H1 (cell line): ENCODE data around the gene GZMM. TPM values are rescaled to one million over a fixed set of nuclear protein-coding genes. Genes with fewer than 3 reads are reported as not detected.

Source experiments
- CTCF ChIA-PET: fragments of 300-600 bp; sonication (Branson Sonifier 250); formaldehyde crosslinking; loops from one replicate; lab custom pipeline; 2021; ENCODE audit not compliant: partially characterized antibody; lab: Charles Lee
- POLR2A ChIA-PET: fragments of 300-600 bp; sonication (Branson Sonifier 250); formaldehyde crosslinking; loops from one replicate; lab custom pipeline; 2021; ENCODE audit warnings: inconsistent platforms; ENCODE audit not compliant: partially characterized antibody; lab: Charles Lee
- DNase-seq, 2 experiments: peaks; one replicate each; pipeline versions ENCODE4 v3.0.0 to v3.0.0-alpha.2; 2010 to 2022; ENCODE audit warnings: low spot score in 2 of 2, low read depth in 1 of 2, mixed read lengths in 1 of 2
- FAIRE-seq: peaks from 2 replicates; lab custom pipeline; 2011; peaks lifted over from hg19 to GRCh38; lab: Jason Lieb, UNC
- H2AFZ ChIP-seq: 2 replicates; pipeline ENCODE4 v1.8.1; 2012; ENCODE audit warnings: low read length, inconsistent platforms
- H2AK5ac ChIP-seq: 2 replicates; pipeline ENCODE4 v1.6.1; 2013; ENCODE audit warnings: low read depth, low read length
- H2BK120ac ChIP-seq: replicated peaks from 2 replicates; pipeline ENCODE3; 2013; ENCODE audit warnings: low read depth, low read length, inconsistent platforms
- H2BK12ac ChIP-seq: 2 replicates; pipeline ENCODE4 v1.6.1; 2013; ENCODE audit warnings: low read depth, low read length
- H2BK15ac ChIP-seq: 2 replicates; pipeline ENCODE4 v1.6.1; 2013; ENCODE audit warnings: low read length
- H2BK20ac ChIP-seq: 2 replicates; pipeline ENCODE4 v1.6.1; 2013; ENCODE audit warnings: low read length
- H2BK5ac ChIP-seq: 2 replicates; pipeline ENCODE4 v1.6.1; 2013; ENCODE audit warnings: low read depth, low read length
- H3K14ac ChIP-seq: 2 replicates; pipeline ENCODE4 v1.6.1; 2013; ENCODE audit warnings: inconsistent platforms; ENCODE audit not compliant: insufficient read length
- H3K18ac ChIP-seq: 2 replicates; pipeline ENCODE4 v1.6.1; 2013; ENCODE audit warnings: low read length; ENCODE audit errors: extremely low read depth
- H3K23ac ChIP-seq: 2 replicates; pipeline ENCODE4 v1.6.1; 2013; ENCODE audit warnings: inconsistent platforms; ENCODE audit not compliant: insufficient read length
- H3K23me2 ChIP-seq: 2 replicates; pipeline ENCODE4 v1.6.1; 2013; ENCODE audit warnings: low read depth, low read length
- H3K27ac ChIP-seq: 2 replicates; pipeline ENCODE4 v1.6.1; 2011; ENCODE audit warnings: low read depth, low read length, inconsistent platforms
- H3K27me3 ChIP-seq, 4 experiments: replicated peaks in 1 of 4; 1 replicate in 1 of 4; 2 replicates in 3 of 4; pipeline versions ENCODE4 v1.6.1 to v1.8.1; 2011 to 2013; ENCODE audit warnings: low read length in 3 of 4, mild to moderate bottlenecking in 3 of 4, inconsistent platforms in 2 of 4, mixed read lengths in 2 of 4, moderate library complexity in 1 of 4; ENCODE audit not compliant: control insufficient read depth in 3 of 4, insufficient read depth in 3 of 4; ENCODE audit errors: extremely low read depth in 1 of 4
- H3K36me3 ChIP-seq, 4 experiments: 2 replicates each; pipeline versions ENCODE4 v1.6.1 to v1.8.1; 2011 to 2013; ENCODE audit warnings: mild to moderate bottlenecking in 4 of 4, low read length in 3 of 4, moderate library complexity in 2 of 4, control low read depth in 1 of 4, inconsistent platforms in 1 of 4; ENCODE audit not compliant: insufficient read depth in 4 of 4, control insufficient read depth in 2 of 4
- H3K4ac ChIP-seq: replicated peaks from 2 replicates; pipeline ENCODE3; 2013; ENCODE audit warnings: low read length, low read depth, mixed read lengths, inconsistent platforms; ENCODE audit not compliant: insufficient read length
- H3K4me1 ChIP-seq, 4 experiments: replicated peaks in 1 of 4; 1 replicate in 1 of 4; 2 replicates in 3 of 4; pipeline versions ENCODE4 v1.6.1 to v1.8.1; 2011 to 2013; ENCODE audit warnings: low read length in 3 of 4, inconsistent platforms in 2 of 4, mixed read lengths in 1 of 4; ENCODE audit not compliant: insufficient read depth in 4 of 4, control insufficient read depth in 3 of 4
- H3K4me2 ChIP-seq, 2 experiments: 2 replicates each; pipeline versions ENCODE4 v1.6.1 to v1.8.1; 2011 to 2013; ENCODE audit warnings: low read depth in 2 of 2, low read length in 2 of 2, control low read depth in 1 of 2, inconsistent platforms in 1 of 2, mild to moderate bottlenecking in 1 of 2; ENCODE audit not compliant: insufficient read depth in 1 of 2
- H3K4me3 ChIP-seq, 4 experiments: fragments of 200-600, 300-600 bp in 1 of 4; sonication (generic), shearing (Covaris generic), sonication (Bioruptor Twin) in 1 of 4; 2 replicates each; pipeline versions ENCODE4 v1.5.1 to v1.8.1; 2011 to 2016; ENCODE audit warnings: low read length in 4 of 4, low read depth in 3 of 4, control low read depth in 2 of 4, inconsistent platforms in 2 of 4, mild to moderate bottlenecking in 2 of 4, mixed read lengths in 1 of 4, moderate library complexity in 1 of 4; ENCODE audit not compliant: insufficient read depth in 2 of 4; ENCODE audit errors: extremely low read depth in 1 of 4
- H3K56ac ChIP-seq: replicated peaks from 2 replicates; pipeline ENCODE3; 2013; ENCODE audit warnings: low read depth, mild to moderate bottlenecking, mixed read lengths, low read length, inconsistent platforms; ENCODE audit not compliant: insufficient read length
- H3K79me1 ChIP-seq: 2 replicates; pipeline ENCODE4 v1.6.1; 2013; ENCODE audit warnings: low read depth, low read length, control low read depth
- H3K79me2 ChIP-seq, 2 experiments: 2 replicates each; pipeline versions ENCODE4 v1.6.1 to v1.8.1; 2012 to 2013; ENCODE audit warnings: low read length in 2 of 2, mild to moderate bottlenecking in 2 of 2, inconsistent platforms in 1 of 2; ENCODE audit not compliant: insufficient read depth in 2 of 2, control insufficient read depth in 1 of 2
- H3K9ac ChIP-seq, 4 experiments: replicated peaks in 1 of 4; 1 replicate in 1 of 4; 2 replicates in 3 of 4; pipeline versions ENCODE4 v1.6.1 to v1.8.1; 2011 to 2013; ENCODE audit warnings: low read depth in 3 of 4, low read length in 3 of 4, control low read depth in 2 of 4, mild to moderate bottlenecking in 2 of 4, moderate library complexity in 2 of 4, inconsistent platforms in 1 of 4; ENCODE audit errors: extremely low read depth in 1 of 4
- H3K9me3 ChIP-seq, 2 experiments: 2 replicates each; pipeline versions ENCODE4 v1.6.1 to v1.8.1; 2012 to 2013; ENCODE audit warnings: mild to moderate bottlenecking in 2 of 2, moderate library complexity in 2 of 2, control low read depth in 1 of 2, inconsistent platforms in 1 of 2, low read depth in 1 of 2, low read length in 1 of 2, mixed read lengths in 1 of 2; ENCODE audit not compliant: insufficient read depth in 2 of 2
- H4K20me1 ChIP-seq, 2 experiments: replicated peaks in 1 of 2; 2 replicates each; pipeline versions ENCODE3 to v1.8.1; 2011 to 2013; ENCODE audit warnings: inconsistent platforms in 2 of 2, low read length in 2 of 2, mild to moderate bottlenecking in 1 of 2; ENCODE audit not compliant: insufficient read depth in 2 of 2, control insufficient read depth in 1 of 2
- H4K5ac ChIP-seq: 2 replicates; pipeline ENCODE4 v1.6.1; 2013; ENCODE audit warnings: low read length, low read depth, mixed read lengths, inconsistent platforms; ENCODE audit not compliant: insufficient read length
- H4K8ac ChIP-seq: 2 replicates; pipeline ENCODE4 v1.8.0; 2013; ENCODE audit warnings: mild to moderate bottlenecking, moderate library complexity, low read length, inconsistent platforms; ENCODE audit not compliant: insufficient read depth; ENCODE audit errors: extremely low read depth
- H4K91ac ChIP-seq: replicated peaks from 2 replicates; pipeline ENCODE3; 2013; ENCODE audit warnings: low read length, mixed read lengths, inconsistent platforms; ENCODE audit not compliant: insufficient read length
- EGR1 ChIP-seq: IDR thresholded peaks from 2 replicates; pipeline ENCODE4 v1.6.1; 2011; ENCODE audit warnings: low read depth, low read length, borderline replicate concordance
- EZH2 ChIP-seq: fragments of 200-600 bp; sonication (generic); IDR thresholded peaks from 2 replicates; pipeline ENCODE4 v1.7.1; 2012; ENCODE audit warnings: low read depth, mild to moderate bottlenecking, moderate library complexity, low read length, inconsistent platforms; ENCODE audit not compliant: severe bottlenecking
- KDM5A ChIP-seq: fragments of 200-600 bp; IDR thresholded peaks from 2 replicates; pipeline ENCODE4 v1.7.1; 2012; ENCODE audit warnings: mild to moderate bottlenecking, low read length, inconsistent platforms, mixed read lengths
- POLR2A ChIP-seq, 2 experiments: IDR thresholded peaks; 1 replicate in 1 of 2; 2 replicates in 1 of 2; pipeline ENCODE4 v1.6.1; 2011; ENCODE audit warnings: low read depth in 2 of 2, low read length in 2 of 2, mild to moderate bottlenecking in 2 of 2; ENCODE audit errors: control extremely low read depth in 1 of 2
- POU5F1 ChIP-seq: IDR thresholded peaks from 2 replicates; pipeline ENCODE4 v1.6.1; 2011; ENCODE audit warnings: low read depth, mild to moderate bottlenecking, low read length, moderate library complexity
- RFX5 ChIP-seq: IDR thresholded peaks from 2 replicates; pipeline ENCODE4 v1.6.1; 2011; ENCODE audit warnings: low read depth, low read length, improper control_type of control experiment, borderline replicate concordance
- RXRA ChIP-seq: IDR thresholded peaks from 2 replicates; pipeline ENCODE4 v1.6.1; 2011; ENCODE audit warnings: low read depth, mild to moderate bottlenecking, low read length, moderate library complexity; ENCODE audit not compliant: insufficient read depth
- SP1 ChIP-seq: IDR thresholded peaks from 2 replicates; pipeline ENCODE4 v1.6.1; 2011; ENCODE audit warnings: low read depth, low read length
- SRF ChIP-seq: IDR thresholded peaks from 2 replicates; pipeline ENCODE4 v1.6.1; 2011; ENCODE audit warnings: mild to moderate bottlenecking, low read depth, low read length, moderate library complexity
- WGBS, 2 experiments: shearing (Covaris generic) in 1 of 2; methylation state at CpG; one replicate each; pipeline versions ENCODE4 v1.1.6 to v1.1.7; 2013 to 2015; ENCODE audit warnings: low lambda C conversion rate in 2 of 2, mixed read lengths in 2 of 2, inconsistent platforms in 1 of 2, low coverage in 1 of 2, missing lambda C conversion rate in 1 of 2; ENCODE audit not compliant: insufficient replicate concordance in 2 of 2, insufficient coverage in 1 of 2, insufficient read length in 1 of 2; ENCODE audit errors: extremely low coverage in 1 of 2, missing lambda C conversion rate in 1 of 2; 5-methylcytosine and 5-hydroxymethylcytosine counted together
- polyA plus RNA-seq, 7 experiments: library from polyadenylated mRNA; depleted of rRNA in 3 of 7; stranded (reverse) in 5 of 7; unstranded in 2 of 7; fragments of >200 nt in 5 of 7; fragments of 200-250 nt in 2 of 7; gene quantifications; 1 replicate in 5 of 7; 2 replicates in 1 of 7; 4 replicates in 1 of 7; pipeline versions ENCODE4 v1.2.1 to v1.2.3, GENCODE V29; 2011 to 2013; ENCODE audit warnings: missing spikeins in 2 of 7, mixed read lengths in 2 of 7
- total RNA-seq: library from RNA; stranded (reverse); fragmentation: NEBNext Ultra II Directional; extraction: Animal tissue kit (Norgen Biotek cat#: 25700); gene quantifications from 2 replicates; pipeline ENCODE4 v1.2.1, GENCODE V29; 2021
- TF ChIP-seq, protein P1 (sequence below), 3 experiments: IDR thresholded peaks; 1 replicate in 2 of 3; 2 replicates in 1 of 3; pipeline versions ENCODE4 v1.5.1 to v1.6.1; 2011; ENCODE audit warnings: low read length in 3 of 3, mild to moderate bottlenecking in 3 of 3, inconsistent platforms in 2 of 3, low read depth in 1 of 3, moderate library complexity in 1 of 3; ENCODE audit not compliant: insufficient read depth in 1 of 3; ENCODE audit errors: control extremely low read depth in 1 of 3

Gene GZMM
- total and polyA plus RNA-seq, 2 of the 8 experiments (the other 6 are each of a cell fraction or from before 2014, with no cell fraction given): 0.09 to 0.32 TPM

GRCh38 chr19:582497-583197, 38.8 kb downstream of the GZMM start:
- H3K23ac ChIP-seq: no peak overlapping the region
- no peak overlapping the region for H3K4me2 ChIP-seq
- H3K9ac ChIP-seq: no peak overlapping the region
- no peak overlapping the region for H3K4ac ChIP-seq
- H2BK15ac ChIP-seq: no peak overlapping the region
- H2BK20ac ChIP-seq: no peak overlapping the region
- DNase-seq: no peak
- H3K27ac ChIP-seq: no peak overlapping the region
- no peak overlapping the region for H3K14ac ChIP-seq
- POLR2A ChIA-PET: interaction anchor here (1.0 to 3.3 kb wide), 9 partner anchors 9 to 51 kb away, joined by 3 to 17 read pairs (median 5); partner anchors contain the start of genes BSG, CDC34 and GZMM
- 92% methylated on average over 28 of the region's 31 CpGs; no CpG with 5 or more reads in 1 of the 2 experiments for WGBS, 2 experiments
- peaks cover 6% of the 10 kb centered on the region for H3K79me1 ChIP-seq
- peaks cover 7 to 29% of the 10 kb centered on the region in 2 experiments; a peak in 3 of 4 replicates for H3K79me2 ChIP-seq
- H2BK5ac ChIP-seq: no peak overlapping the region
- peaks cover 23 to 34% of the 10 kb centered on the region in 2 experiments for H4K20me1 ChIP-seq
- peaks cover 9 to 44% (median 26%) of the 10 kb centered on the region in 4 experiments; a peak in 6 of 8 replicates for H3K36me3 ChIP-seq
- no peak overlapping the region for H2AK5ac ChIP-seq
- no peak overlapping the region for H4K8ac ChIP-seq
- no peaks in the 10 kb centered on the region for H3K9me3 ChIP-seq
- 0 out of 2 replicates have a peak, but pooled peaks cover 2% of the 10 kb centered on the region for H3K23me2 ChIP-seq
- no peak overlapping the region for H2BK12ac ChIP-seq
- H2AFZ ChIP-seq: no peak overlapping the region
- no peak overlapping the region for H4K5ac ChIP-seq
- H2BK120ac ChIP-seq: no peak overlapping the region
- no peak overlapping the region for H4K91ac ChIP-seq
- no peak overlapping the region for H3K4me3 ChIP-seq
- peaks cover 0 to 6% (median 4%) of the 10 kb centered on the region in 4 experiments; a peak in 4 of 7 replicates for H3K4me1 ChIP-seq
- no peaks in the 10 kb centered on the region for H3K27me3 ChIP-seq
- CTCF ChIA-PET: interaction anchor here (1.5 kb wide), 1 partner anchor 50 kb away, joined by 5 read pairs; no protein-coding TSS in a partner anchor
- no peak overlapping the region for H3K56ac ChIP-seq
- no peak overlapping the region for H3K18ac ChIP-seq
- no peak for FAIRE-seq
- TF ChIP-seq POLR2A (IDR thresholded peaks at IDR 0.05; ENCODE audit: control extremely low read depth in 1 of 2, low read depth in 2 of 2, low read length in 2 of 2): no peak
- TF ChIP-seq RXRA: no peak
- TF ChIP-seq POU5F1: no peak
- no peak for TF ChIP-seq EZH2
- TF ChIP-seq SP1: no peak; the same call in 1 of the 2 replicates
- no peak for TF ChIP-seq RFX5
- TF ChIP-seq KDM5A: no peak
- TF ChIP-seq SRF: no peak
- TF ChIP-seq, protein P1, sequence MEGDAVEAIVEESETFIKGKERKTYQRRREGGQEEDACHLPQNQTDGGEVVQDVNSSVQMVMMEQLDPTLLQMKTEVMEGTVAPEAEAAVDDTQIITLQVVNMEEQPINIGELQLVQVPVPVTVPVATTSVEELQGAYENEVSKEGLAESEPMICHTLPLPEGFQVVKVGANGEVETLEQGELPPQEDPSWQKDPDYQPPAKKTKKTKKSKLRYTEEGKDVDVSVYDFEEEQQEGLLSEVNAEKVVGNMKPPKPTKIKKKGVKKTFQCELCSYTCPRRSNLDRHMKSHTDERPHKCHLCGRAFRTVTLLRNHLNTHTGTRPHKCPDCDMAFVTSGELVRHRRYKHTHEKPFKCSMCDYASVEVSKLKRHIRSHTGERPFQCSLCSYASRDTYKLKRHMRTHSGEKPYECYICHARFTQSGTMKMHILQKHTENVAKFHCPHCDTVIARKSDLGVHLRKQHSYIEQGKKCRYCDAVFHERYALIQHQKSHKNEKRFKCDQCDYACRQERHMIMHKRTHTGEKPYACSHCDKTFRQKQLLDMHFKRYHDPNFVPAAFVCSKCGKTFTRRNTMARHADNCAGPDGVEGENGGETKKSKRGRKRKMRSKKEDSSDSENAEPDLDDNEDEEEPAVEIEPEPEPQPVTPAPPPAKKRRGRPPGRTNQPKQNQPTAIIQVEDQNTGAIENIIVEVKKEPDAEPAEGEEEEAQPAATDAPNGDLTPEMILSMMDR (IDR thresholded peaks at IDR 0.05; ENCODE audit: control extremely low read depth in 1 of 3, insufficient read depth in 1 of 3, low read depth in 1 of 3, low read length in 3 of 3): no peak
- no peak for TF ChIP-seq EGR1
